H9 (cell line): ENCODE measurements around the gene SLC16A3. TPM values are rescaled to one million over a fixed set of nuclear protein-coding genes. Genes with fewer than 3 reads are reported as not detected.

Experiments used
- DNase-seq: peaks from one replicate; pipeline ENCODE4 v3.0.0-alpha.2; 2017
- H2AFZ ChIP-seq: one replicate; pipeline ENCODE4 v1.6.1; 2013; ENCODE audit warnings: mild to moderate bottlenecking, low read length, control low read depth, moderate library complexity
- H2AK5ac ChIP-seq: 2 replicates; pipeline ENCODE4 v1.6.1; 2013; ENCODE audit warnings: low read length, control low read depth, mixed read lengths; ENCODE audit not compliant: insufficient read length
- H2BK120ac ChIP-seq: one replicate; pipeline ENCODE4 v1.6.1; 2013; ENCODE audit warnings: low read depth, mild to moderate bottlenecking, low read length, control low read depth, inconsistent platforms; ENCODE audit not compliant: poor library complexity, severe bottlenecking
- H2BK12ac ChIP-seq: 2 replicates; pipeline ENCODE4 v1.6.1; 2013; ENCODE audit warnings: low read length, control low read depth, mixed read lengths, low read depth; ENCODE audit not compliant: insufficient read length
- H2BK15ac ChIP-seq: 2 replicates; pipeline ENCODE4 v1.6.1; 2013; ENCODE audit warnings: low read depth, low read length, control low read depth
- H2BK20ac ChIP-seq: one replicate; pipeline ENCODE4 v1.6.1; 2013; ENCODE audit warnings: low read depth, mild to moderate bottlenecking, low read length, control low read depth, inconsistent platforms; ENCODE audit not compliant: poor library complexity, severe bottlenecking
- H2BK5ac ChIP-seq: 2 replicates; pipeline ENCODE4 v1.6.1; 2013; ENCODE audit warnings: low read length, control low read depth, mixed read lengths; ENCODE audit not compliant: insufficient read length
- H3K14ac ChIP-seq: 2 replicates; pipeline ENCODE4 v1.6.1; 2013; ENCODE audit warnings: low read length, control low read depth; ENCODE audit not compliant: insufficient read depth
- H3K18ac ChIP-seq: 2 replicates; pipeline ENCODE4 v1.6.1; 2013; ENCODE audit warnings: low read depth, mild to moderate bottlenecking, mixed read lengths, low read length, control low read depth; ENCODE audit not compliant: insufficient read length
- H3K23ac ChIP-seq: 2 replicates; pipeline ENCODE4 v1.6.1; 2013; ENCODE audit warnings: low read length, control low read depth, mixed read lengths, low read depth; ENCODE audit not compliant: insufficient read length
- H3K23me2 ChIP-seq: 2 replicates; pipeline ENCODE4 v1.6.1; 2013; ENCODE audit warnings: low read depth, mild to moderate bottlenecking, mixed read lengths, low read length, control low read depth; ENCODE audit not compliant: insufficient read length, poor library complexity, severe bottlenecking
- H3K27ac ChIP-seq: 2 replicates; pipeline ENCODE4 v1.5.1; 2013; ENCODE audit warnings: low read length, control low read depth, mixed read lengths, low read depth; ENCODE audit not compliant: insufficient read length
- H3K27me3 ChIP-seq: 2 replicates; pipeline ENCODE4 v1.6.1; 2013; ENCODE audit warnings: low read length, control low read depth, inconsistent platforms; ENCODE audit not compliant: insufficient read depth
- H3K4ac ChIP-seq: 2 replicates; pipeline ENCODE4 v1.6.1; 2013; ENCODE audit warnings: low read depth, mild to moderate bottlenecking, control low read depth, inconsistent platforms, low read length, moderate library complexity
- H3K4me1 ChIP-seq: 2 replicates; pipeline ENCODE4 v1.6.1; 2013; ENCODE audit warnings: low read length, control low read depth, inconsistent platforms; ENCODE audit not compliant: insufficient read depth
- H3K4me2 ChIP-seq: 2 replicates; pipeline ENCODE4 v1.6.1; 2013; ENCODE audit warnings: low read length, control low read depth, mixed read lengths; ENCODE audit not compliant: insufficient read length, insufficient read depth
- H3K56ac ChIP-seq: 2 replicates; pipeline ENCODE4 v1.6.1; 2013; ENCODE audit warnings: low read depth, mild to moderate bottlenecking, mixed read lengths, low read length, control low read depth; ENCODE audit not compliant: insufficient read length
- H3K79me1 ChIP-seq: 2 replicates; pipeline ENCODE4 v1.6.1; 2013; ENCODE audit warnings: low read depth, mild to moderate bottlenecking, moderate library complexity, low read length, control low read depth, inconsistent platforms; ENCODE audit not compliant: insufficient read depth, poor library complexity, severe bottlenecking
- H3K79me2 ChIP-seq: 2 replicates; pipeline ENCODE4 v1.6.1; 2013; ENCODE audit warnings: low read length, control low read depth, inconsistent platforms; ENCODE audit not compliant: insufficient read depth
- H3K9ac ChIP-seq: 2 replicates; pipeline ENCODE4 v1.6.1; 2013; ENCODE audit warnings: low read length, control low read depth, mixed read lengths; ENCODE audit not compliant: insufficient read length; ENCODE audit errors: extremely low read depth
- H3K9me3 ChIP-seq: one replicate; pipeline ENCODE4 v1.6.1; 2013; ENCODE audit warnings: low read depth, low read length, inconsistent platforms; ENCODE audit not compliant: control insufficient read depth
- H3T11ph ChIP-seq: one replicate; pipeline ENCODE4 v1.6.1; 2013; ENCODE audit warnings: mild to moderate bottlenecking, low read length, control low read depth, inconsistent platforms
- H4K20me1 ChIP-seq: one replicate; pipeline ENCODE4 v1.6.1; 2013; ENCODE audit not compliant: control insufficient read depth, insufficient read length, insufficient read depth
- H4K5ac ChIP-seq: 2 replicates; pipeline ENCODE4 v1.6.1; 2013; ENCODE audit warnings: low read depth, mild to moderate bottlenecking, mixed read lengths, low read length, control low read depth; ENCODE audit not compliant: insufficient read length
- H4K8ac ChIP-seq: replicated peaks from 2 replicates; pipeline ENCODE4 v1.6.1; 2013; ENCODE audit warnings: low read length, control low read depth, mixed read lengths, low read depth; ENCODE audit not compliant: insufficient read length
- H4K91ac ChIP-seq: 2 replicates; pipeline ENCODE4 v1.6.1; 2013; ENCODE audit warnings: low read depth, mild to moderate bottlenecking, moderate library complexity, mixed read lengths, low read length, control low read depth; ENCODE audit not compliant: insufficient read length
- H3K27ac Mint-ChIP-seq, 3 experiments: 2 replicates in 2 of 3; 3 replicates in 1 of 3; pipeline ENCODE4 v1.8.0; 2020 to 2021; ENCODE audit warnings: mixed read lengths in 3 of 3, mild to moderate bottlenecking in 1 of 3, moderate library complexity in 1 of 3
- H3K27me3 Mint-ChIP-seq: 2 replicates; pipeline ENCODE4 v1.8.0; 2021; ENCODE audit warnings: low read depth, mild to moderate bottlenecking, moderate library complexity, mixed read lengths
- H3K36me3 Mint-ChIP-seq, 3 experiments: 2 replicates in 2 of 3; 3 replicates in 1 of 3; pipeline ENCODE4 v1.8.0; 2020 to 2021; ENCODE audit warnings: low read depth in 3 of 3, mixed read lengths in 3 of 3; ENCODE audit not compliant: insufficient read depth in 1 of 3
- H3K4me1 Mint-ChIP-seq, 2 experiments: 2 replicates each; pipeline ENCODE4 v1.8.0; 2020; ENCODE audit warnings: mixed read lengths in 2 of 2
- H3K4me3 Mint-ChIP-seq, 2 experiments: 2 replicates in 1 of 2; 3 replicates in 1 of 2; pipeline ENCODE4 v1.8.0; 2020 to 2021; ENCODE audit warnings: mild to moderate bottlenecking in 2 of 2, mixed read lengths in 2 of 2, moderate library complexity in 1 of 2
- H3K9me3 Mint-ChIP-seq, 2 experiments: 2 replicates in 1 of 2; 3 replicates in 1 of 2; pipeline ENCODE4 v1.8.0; 2020; ENCODE audit warnings: mild to moderate bottlenecking in 2 of 2, mixed read lengths in 2 of 2, moderate library complexity in 1 of 2
- WGBS: extraction: QIAGEN DNeasy Blood & Tissue Kit; methylation state at CpG from one replicate; pipeline ENCODE4 v1.1.7; 2013; ENCODE audit warnings: missing lambda C conversion rate, low lambda C conversion rate, mixed read lengths; ENCODE audit not compliant: insufficient read length; ENCODE audit errors: extremely low coverage; 5-methylcytosine and 5-hydroxymethylcytosine counted together
- total RNA-seq: library from RNA; stranded (reverse); gene quantifications from 2 replicates; pipeline ENCODE4 v1.2.1, GENCODE V29; 2021
- TF ChIP-seq, protein P1 (sequence below): fragments of 200-600 bp; sonication (generic); conservative IDR thresholded peaks from 3 replicates; pipeline ENCODE4 v1.8.0; 2021; ENCODE audit warnings: antibody characterized with exemption, mild to moderate bottlenecking

SLC16A3 gene
- total RNA-seq, 1 experiment from 2014 or later, result 28.4 TPM

DNA sequence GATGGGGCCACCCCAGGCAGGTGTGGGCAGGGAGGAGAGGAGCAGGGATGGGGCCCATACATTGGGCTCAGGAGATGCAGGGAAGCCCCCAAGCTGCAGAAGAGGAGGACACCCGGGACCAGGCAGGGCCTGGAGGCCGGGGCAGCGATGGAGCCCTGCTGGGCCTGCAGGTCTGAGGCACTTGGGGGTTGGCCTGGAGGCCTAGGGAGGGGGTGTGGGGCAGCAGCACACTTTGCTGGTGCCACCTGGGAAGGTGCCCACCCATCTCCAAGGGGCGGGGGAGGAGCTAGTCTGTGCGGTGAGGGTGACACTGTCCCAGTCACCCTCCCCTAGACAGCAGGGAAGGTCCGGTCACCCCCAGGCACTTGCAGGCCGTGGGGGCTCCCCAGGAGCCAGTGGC lies 9.8 kb upstream of the SLC16A3 start:
- WGBS, result no CpG with 5 or more reads among the region's 7 CpGs
- Histone ChIP-seq H2AFZ (no peak overlapping the region), H3K4me2 (no peak overlapping the region)

More for the DNA sequence above, 9.8 kb upstream of the SLC16A3 start:
- Histone ChIP-seq H3K4ac (no peak overlapping the region), H3K27ac (no peak overlapping the region), H4K20me1 (no peaks in the 10 kb centered on the region), H2BK15ac (no peak overlapping the region), H3K23me2 (no peaks in the 10 kb centered on the region), H3K9me3 (no peaks in the 10 kb centered on the region), H3K4me1 (no peaks in the 10 kb centered on the region), H2BK20ac (no peak overlapping the region), H3K79me2 (no peaks in the 10 kb centered on the region), H2BK12ac (no peak overlapping the region), H4K8ac (no peak overlapping the region), H3K18ac (no peak overlapping the region), H2BK120ac (no peak overlapping the region), H3K23ac (no peak overlapping the region), H2AK5ac (no peak overlapping the region), H3K79me1 (no peaks in the 10 kb centered on the region), H3K27me3 (no peaks in the 10 kb centered on the region; the same call in 1 of the 2 replicates), H2BK5ac (no peak overlapping the region), H3K56ac (no peak overlapping the region), H4K5ac (no peak overlapping the region), H4K91ac (no peak overlapping the region), H3T11ph (no peak overlapping the region), H3K14ac (no peak overlapping the region), H3K9ac (no peak overlapping the region)
- DNase-seq, result peak; percentile 31
- TF ChIP-seq, protein P1, sequence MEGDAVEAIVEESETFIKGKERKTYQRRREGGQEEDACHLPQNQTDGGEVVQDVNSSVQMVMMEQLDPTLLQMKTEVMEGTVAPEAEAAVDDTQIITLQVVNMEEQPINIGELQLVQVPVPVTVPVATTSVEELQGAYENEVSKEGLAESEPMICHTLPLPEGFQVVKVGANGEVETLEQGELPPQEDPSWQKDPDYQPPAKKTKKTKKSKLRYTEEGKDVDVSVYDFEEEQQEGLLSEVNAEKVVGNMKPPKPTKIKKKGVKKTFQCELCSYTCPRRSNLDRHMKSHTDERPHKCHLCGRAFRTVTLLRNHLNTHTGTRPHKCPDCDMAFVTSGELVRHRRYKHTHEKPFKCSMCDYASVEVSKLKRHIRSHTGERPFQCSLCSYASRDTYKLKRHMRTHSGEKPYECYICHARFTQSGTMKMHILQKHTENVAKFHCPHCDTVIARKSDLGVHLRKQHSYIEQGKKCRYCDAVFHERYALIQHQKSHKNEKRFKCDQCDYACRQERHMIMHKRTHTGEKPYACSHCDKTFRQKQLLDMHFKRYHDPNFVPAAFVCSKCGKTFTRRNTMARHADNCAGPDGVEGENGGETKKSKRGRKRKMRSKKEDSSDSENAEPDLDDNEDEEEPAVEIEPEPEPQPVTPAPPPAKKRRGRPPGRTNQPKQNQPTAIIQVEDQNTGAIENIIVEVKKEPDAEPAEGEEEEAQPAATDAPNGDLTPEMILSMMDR, result no peak
- Mint-ChIP-seq H3K27me3 (peaks cover 43% of the 10 kb centered on the region), H3K27ac (no peak overlapping the region), H3K4me1 (no peaks in the 10 kb centered on the region), H3K9me3 (peaks cover 0 to 3% of the 10 kb centered on the region in 2 experiments; a peak in 1 of 5 replicates), H3K36me3 (no peaks in the 10 kb centered on the region; a peak in 1 of 7 replicates), H3K4me3 (no peak overlapping the region)
